Measurements from ENCODE around the gene LGR5. TPM values are rescaled to one million over a fixed set of nuclear protein-coding genes. Genes with fewer than 3 reads are reported as not detected.

The LGR5 gene
- total RNA-seq, 4 donors from 2014 or later, result 8.7 to 40.1 (median 24.3) TPM

GRCh38 chr12:71509705-71510104 lies 70.1 kb downstream of the LGR5 start:
- no peaks in the 10 kb centered on the region for H3K36me3 ChIP-seq
- no peak for DNase-seq
- intact Hi-C loops (cut with DNase I; ENCODE audit: low total_unique reads) (no loop called here), in situ Hi-C loops (cut with MboI; ENCODE audit: low sequenced_read_pairs in 4 of 4) (no loop called here)
- H3K4me1 ChIP-seq, result no peaks in the 10 kb centered on the region
- TF ChIP-seq CTCF (IDR thresholded peaks at IDR 0.05 in 4 of 5, conservative IDR thresholded peaks at IDR 0.05 in 1 of 5), result no peak
- TF ChIP-seq POLR2A (IDR thresholded peaks at IDR 0.05), result no peak
- peak overlapping the region in 2 of 4 donors; percentile 33 to 64 for H3K27ac ChIP-seq
- H3K4me3 ChIP-seq, result no peak overlapping the region
- H3K9me3 ChIP-seq, result no peaks in the 10 kb centered on the region
- peak in 1 of 2 donors; percentile 71 for ATAC-seq
- H3K27me3 ChIP-seq, result no peaks in the 10 kb centered on the region

GRCh38 chr12:71517145-71517846 lies 77.7 kb downstream of the LGR5 start:
- TF ChIP-seq CTCF (IDR thresholded peaks at IDR 0.05 in 4 of 5, conservative IDR thresholded peaks at IDR 0.05 in 1 of 5) (no peak), POLR2A (IDR thresholded peaks at IDR 0.05) (no peak)
- Histone ChIP-seq H3K4me1 (no peaks in the 10 kb centered on the region), H3K36me3 (no peaks in the 10 kb centered on the region), H3K4me3 (no peak overlapping the region), H3K27ac (no peak overlapping the region), H3K9me3 (no peaks in the 10 kb centered on the region), H3K27me3 (no peaks in the 10 kb centered on the region)
- in situ Hi-C loops (cut with MboI; ENCODE audit: low sequenced_read_pairs in 4 of 4), result no loop called here
- DNase-seq, result no peak
- intact Hi-C loops (cut with DNase I; ENCODE audit: low total_unique reads), result no loop called here
- ATAC-seq, result no peak

- TF ChIP-seq CTCF (IDR thresholded peaks at IDR 0.05 in 4 of 5, conservative IDR thresholded peaks at IDR 0.05 in 1 of 5) (no peak), POLR2A (IDR thresholded peaks at IDR 0.05) (no peak)
- in situ Hi-C loops (cut with MboI; ENCODE audit: low sequenced_read_pairs in 4 of 4), result no loop called here
- H3K9me3 ChIP-seq, result no peaks in the 10 kb centered on the region
- no peaks in the 10 kb centered on the region for H3K27me3 ChIP-seq
- no peak overlapping the region for H3K27ac ChIP-seq
- no peak overlapping the region for H3K4me3 ChIP-seq
- H3K36me3 ChIP-seq, result no peaks in the 10 kb centered on the region
- H3K4me1 ChIP-seq, result no peaks in the 10 kb centered on the region
- ATAC-seq, result no peak
- intact Hi-C loops (cut with DNase I; ENCODE audit: low total_unique reads), result no loop called here
- DNase-seq, result no peak
These were observed 81.5 kb downstream of the LGR5 start for GRCh38 chr12:71521125-71521524.

- no peaks in the 10 kb centered on the region for H3K27me3 ChIP-seq
- no peak overlapping the region for H3K4me3 ChIP-seq
- TF ChIP-seq POLR2A (IDR thresholded peaks at IDR 0.05) (no peak), CTCF (IDR thresholded peaks at IDR 0.05 in 4 of 5, conservative IDR thresholded peaks at IDR 0.05 in 1 of 5) (no peak)
- in situ Hi-C loops (cut with MboI; ENCODE audit: low sequenced_read_pairs in 4 of 4), result no loop called here
- no peaks in the 10 kb centered on the region for H3K4me1 ChIP-seq
- H3K27ac ChIP-seq, result no peak overlapping the region
- intact Hi-C loops (cut with DNase I; ENCODE audit: low total_unique reads), result no loop called here
- H3K9me3 ChIP-seq, result no peaks in the 10 kb centered on the region
- ATAC-seq, result no peak
- no peak for DNase-seq
- H3K36me3 ChIP-seq, result no peaks in the 10 kb centered on the region
These were observed 85.0 kb downstream of the LGR5 start for GRCh38 chr12:71524626-71525025.

- no peak overlapping the region for H3K4me3 ChIP-seq
- ATAC-seq, result no peak
- no peak for TF ChIP-seq POLR2A (IDR thresholded peaks at IDR 0.05)
- TF ChIP-seq CTCF (IDR thresholded peaks at IDR 0.05 in 4 of 5, conservative IDR thresholded peaks at IDR 0.05 in 1 of 5), result no peak
- H3K9me3 ChIP-seq, result no peaks in the 10 kb centered on the region
- no peaks in the 10 kb centered on the region for H3K36me3 ChIP-seq
- in situ Hi-C loops (cut with MboI; ENCODE audit: low sequenced_read_pairs in 4 of 4), result no loop called here
- H3K27me3 ChIP-seq, result no peaks in the 10 kb centered on the region
- DNase-seq, result no peak
- no peak overlapping the region for H3K27ac ChIP-seq
- intact Hi-C loops (cut with DNase I; ENCODE audit: low total_unique reads), result no loop called here
- no peaks in the 10 kb centered on the region for H3K4me1 ChIP-seq
These were observed 94.1 kb downstream of the LGR5 start for GRCh38 chr12:71533703-71534102.
